ENCODE results near the gene RCSD1.

DNA sequence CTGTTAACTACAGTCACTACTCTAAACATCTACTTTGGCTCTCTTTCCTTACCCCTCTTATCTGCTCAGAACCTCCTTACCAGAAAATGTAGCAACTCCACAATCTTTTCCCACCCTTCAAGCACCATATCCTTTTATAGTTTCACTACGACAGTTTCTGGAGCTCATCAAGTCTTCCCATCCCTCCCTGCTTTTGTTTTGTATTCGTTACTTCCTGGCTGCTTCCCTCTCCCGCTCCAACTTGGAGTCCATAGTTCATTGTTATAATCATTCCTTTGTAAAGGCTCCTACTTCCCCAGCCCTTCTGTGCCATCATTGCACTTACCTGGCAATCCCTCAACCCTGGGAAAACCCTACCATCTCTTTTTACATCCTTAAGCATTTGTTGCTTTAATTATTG is 109.7 kb downstream of the RCSD1 start:
- TF ChIP-seq, protein P1, sequence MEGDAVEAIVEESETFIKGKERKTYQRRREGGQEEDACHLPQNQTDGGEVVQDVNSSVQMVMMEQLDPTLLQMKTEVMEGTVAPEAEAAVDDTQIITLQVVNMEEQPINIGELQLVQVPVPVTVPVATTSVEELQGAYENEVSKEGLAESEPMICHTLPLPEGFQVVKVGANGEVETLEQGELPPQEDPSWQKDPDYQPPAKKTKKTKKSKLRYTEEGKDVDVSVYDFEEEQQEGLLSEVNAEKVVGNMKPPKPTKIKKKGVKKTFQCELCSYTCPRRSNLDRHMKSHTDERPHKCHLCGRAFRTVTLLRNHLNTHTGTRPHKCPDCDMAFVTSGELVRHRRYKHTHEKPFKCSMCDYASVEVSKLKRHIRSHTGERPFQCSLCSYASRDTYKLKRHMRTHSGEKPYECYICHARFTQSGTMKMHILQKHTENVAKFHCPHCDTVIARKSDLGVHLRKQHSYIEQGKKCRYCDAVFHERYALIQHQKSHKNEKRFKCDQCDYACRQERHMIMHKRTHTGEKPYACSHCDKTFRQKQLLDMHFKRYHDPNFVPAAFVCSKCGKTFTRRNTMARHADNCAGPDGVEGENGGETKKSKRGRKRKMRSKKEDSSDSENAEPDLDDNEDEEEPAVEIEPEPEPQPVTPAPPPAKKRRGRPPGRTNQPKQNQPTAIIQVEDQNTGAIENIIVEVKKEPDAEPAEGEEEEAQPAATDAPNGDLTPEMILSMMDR (IDR thresholded peaks at IDR 0.05): no peak
- no peak for TF ChIP-seq POLR2A (IDR thresholded peaks at IDR 0.05)

Measured in thyroid gland (tissue), 4 donors.